H1 (cell line): ENCODE measurements around the gene MICU1. TPM values are rescaled to one million over a fixed set of nuclear protein-coding genes. Genes with fewer than 3 reads are reported as not detected.

Source experiments
- CTCF ChIA-PET: fragments of 300-600 bp; sonication (Branson Sonifier 250); formaldehyde crosslinking; loops from one replicate; lab custom pipeline; 2021; ENCODE audit not compliant: partially characterized antibody; lab: Charles Lee
- POLR2A ChIA-PET: fragments of 300-600 bp; sonication (Branson Sonifier 250); formaldehyde crosslinking; loops from one replicate; lab custom pipeline; 2021; ENCODE audit warnings: inconsistent platforms; ENCODE audit not compliant: partially characterized antibody; lab: Charles Lee
- DNase-seq, 2 experiments: peaks; one replicate each; pipeline versions ENCODE4 v3.0.0 to v3.0.0-alpha.2; 2010 to 2022; ENCODE audit warnings: low spot score in 2 of 2, low read depth in 1 of 2, mixed read lengths in 1 of 2
- FAIRE-seq: peaks from 2 replicates; lab custom pipeline; 2011; peaks lifted over from hg19 to GRCh38; lab: Jason Lieb, UNC
- H2AFZ ChIP-seq: 2 replicates; pipeline ENCODE4 v1.8.1; 2012; ENCODE audit warnings: low read length, inconsistent platforms
- H2AK5ac ChIP-seq: 2 replicates; pipeline ENCODE4 v1.6.1; 2013; ENCODE audit warnings: low read depth, low read length
- H2BK120ac ChIP-seq: replicated peaks from 2 replicates; pipeline ENCODE3; 2013; ENCODE audit warnings: low read depth, low read length, inconsistent platforms
- H2BK12ac ChIP-seq: 2 replicates; pipeline ENCODE4 v1.6.1; 2013; ENCODE audit warnings: low read depth, low read length
- H2BK15ac ChIP-seq: 2 replicates; pipeline ENCODE4 v1.6.1; 2013; ENCODE audit warnings: low read length
- H2BK20ac ChIP-seq: 2 replicates; pipeline ENCODE4 v1.6.1; 2013; ENCODE audit warnings: low read length
- H2BK5ac ChIP-seq: 2 replicates; pipeline ENCODE4 v1.6.1; 2013; ENCODE audit warnings: low read depth, low read length
- H3K14ac ChIP-seq: 2 replicates; pipeline ENCODE4 v1.6.1; 2013; ENCODE audit warnings: inconsistent platforms; ENCODE audit not compliant: insufficient read length
- H3K18ac ChIP-seq: 2 replicates; pipeline ENCODE4 v1.6.1; 2013; ENCODE audit warnings: low read length; ENCODE audit errors: extremely low read depth
- H3K23ac ChIP-seq: 2 replicates; pipeline ENCODE4 v1.6.1; 2013; ENCODE audit warnings: inconsistent platforms; ENCODE audit not compliant: insufficient read length
- H3K23me2 ChIP-seq: 2 replicates; pipeline ENCODE4 v1.6.1; 2013; ENCODE audit warnings: low read depth, low read length
- H3K27ac ChIP-seq: 2 replicates; pipeline ENCODE4 v1.6.1; 2011; ENCODE audit warnings: low read depth, low read length, inconsistent platforms
- H3K27me3 ChIP-seq, 4 experiments: replicated peaks in 1 of 4; 1 replicate in 1 of 4; 2 replicates in 3 of 4; pipeline versions ENCODE4 v1.6.1 to v1.8.1; 2011 to 2013; ENCODE audit warnings: low read length in 3 of 4, mild to moderate bottlenecking in 3 of 4, inconsistent platforms in 2 of 4, mixed read lengths in 2 of 4, moderate library complexity in 1 of 4; ENCODE audit not compliant: control insufficient read depth in 3 of 4, insufficient read depth in 3 of 4; ENCODE audit errors: extremely low read depth in 1 of 4
- H3K36me3 ChIP-seq, 4 experiments: 2 replicates each; pipeline versions ENCODE4 v1.6.1 to v1.8.1; 2011 to 2013; ENCODE audit warnings: mild to moderate bottlenecking in 4 of 4, low read length in 3 of 4, moderate library complexity in 2 of 4, control low read depth in 1 of 4, inconsistent platforms in 1 of 4; ENCODE audit not compliant: insufficient read depth in 4 of 4, control insufficient read depth in 2 of 4
- H3K4ac ChIP-seq: replicated peaks from 2 replicates; pipeline ENCODE3; 2013; ENCODE audit warnings: low read length, low read depth, mixed read lengths, inconsistent platforms; ENCODE audit not compliant: insufficient read length
- H3K4me1 ChIP-seq, 4 experiments: replicated peaks in 1 of 4; 1 replicate in 1 of 4; 2 replicates in 3 of 4; pipeline versions ENCODE4 v1.6.1 to v1.8.1; 2011 to 2013; ENCODE audit warnings: low read length in 3 of 4, inconsistent platforms in 2 of 4, mixed read lengths in 1 of 4; ENCODE audit not compliant: insufficient read depth in 4 of 4, control insufficient read depth in 3 of 4
- H3K4me2 ChIP-seq, 2 experiments: 2 replicates each; pipeline versions ENCODE4 v1.6.1 to v1.8.1; 2011 to 2013; ENCODE audit warnings: low read depth in 2 of 2, low read length in 2 of 2, control low read depth in 1 of 2, inconsistent platforms in 1 of 2, mild to moderate bottlenecking in 1 of 2; ENCODE audit not compliant: insufficient read depth in 1 of 2
- H3K4me3 ChIP-seq, 4 experiments: fragments of 200-600, 300-600 bp in 1 of 4; sonication (generic), shearing (Covaris generic), sonication (Bioruptor Twin) in 1 of 4; 2 replicates each; pipeline versions ENCODE4 v1.5.1 to v1.8.1; 2011 to 2016; ENCODE audit warnings: low read length in 4 of 4, low read depth in 3 of 4, control low read depth in 2 of 4, inconsistent platforms in 2 of 4, mild to moderate bottlenecking in 2 of 4, mixed read lengths in 1 of 4, moderate library complexity in 1 of 4; ENCODE audit not compliant: insufficient read depth in 2 of 4; ENCODE audit errors: extremely low read depth in 1 of 4
- H3K56ac ChIP-seq: replicated peaks from 2 replicates; pipeline ENCODE3; 2013; ENCODE audit warnings: low read depth, mild to moderate bottlenecking, mixed read lengths, low read length, inconsistent platforms; ENCODE audit not compliant: insufficient read length
- H3K79me1 ChIP-seq: 2 replicates; pipeline ENCODE4 v1.6.1; 2013; ENCODE audit warnings: low read depth, low read length, control low read depth
- H3K79me2 ChIP-seq, 2 experiments: 2 replicates each; pipeline versions ENCODE4 v1.6.1 to v1.8.1; 2012 to 2013; ENCODE audit warnings: low read length in 2 of 2, mild to moderate bottlenecking in 2 of 2, inconsistent platforms in 1 of 2; ENCODE audit not compliant: insufficient read depth in 2 of 2, control insufficient read depth in 1 of 2
- H3K9ac ChIP-seq, 4 experiments: replicated peaks in 1 of 4; 1 replicate in 1 of 4; 2 replicates in 3 of 4; pipeline versions ENCODE4 v1.6.1 to v1.8.1; 2011 to 2013; ENCODE audit warnings: low read depth in 3 of 4, low read length in 3 of 4, control low read depth in 2 of 4, mild to moderate bottlenecking in 2 of 4, moderate library complexity in 2 of 4, inconsistent platforms in 1 of 4; ENCODE audit errors: extremely low read depth in 1 of 4
- H3K9me3 ChIP-seq, 2 experiments: 2 replicates each; pipeline versions ENCODE4 v1.6.1 to v1.8.1; 2012 to 2013; ENCODE audit warnings: mild to moderate bottlenecking in 2 of 2, moderate library complexity in 2 of 2, control low read depth in 1 of 2, inconsistent platforms in 1 of 2, low read depth in 1 of 2, low read length in 1 of 2, mixed read lengths in 1 of 2; ENCODE audit not compliant: insufficient read depth in 2 of 2
- H4K20me1 ChIP-seq, 2 experiments: replicated peaks in 1 of 2; 2 replicates each; pipeline versions ENCODE3 to v1.8.1; 2011 to 2013; ENCODE audit warnings: inconsistent platforms in 2 of 2, low read length in 2 of 2, mild to moderate bottlenecking in 1 of 2; ENCODE audit not compliant: insufficient read depth in 2 of 2, control insufficient read depth in 1 of 2
- H4K5ac ChIP-seq: 2 replicates; pipeline ENCODE4 v1.6.1; 2013; ENCODE audit warnings: low read length, low read depth, mixed read lengths, inconsistent platforms; ENCODE audit not compliant: insufficient read length
- H4K8ac ChIP-seq: 2 replicates; pipeline ENCODE4 v1.8.0; 2013; ENCODE audit warnings: mild to moderate bottlenecking, moderate library complexity, low read length, inconsistent platforms; ENCODE audit not compliant: insufficient read depth; ENCODE audit errors: extremely low read depth
- H4K91ac ChIP-seq: replicated peaks from 2 replicates; pipeline ENCODE3; 2013; ENCODE audit warnings: low read length, mixed read lengths, inconsistent platforms; ENCODE audit not compliant: insufficient read length
- BRCA1 ChIP-seq: IDR thresholded peaks from 2 replicates; pipeline ENCODE4 v1.6.1; 2012; ENCODE audit warnings: low read depth, low read length, improper control_type of control experiment
- GABPA ChIP-seq: IDR thresholded peaks from 2 replicates; pipeline ENCODE4 v1.6.1; 2011; ENCODE audit warnings: mild to moderate bottlenecking, low read length, moderate library complexity, borderline replicate concordance; ENCODE audit not compliant: insufficient read depth
- KDM4A ChIP-seq: IDR thresholded peaks from one replicate; pipeline ENCODE4 v1.7.1; 2012; ENCODE audit warnings: low read depth, mild to moderate bottlenecking, moderate library complexity, low read length, inconsistent platforms; ENCODE audit not compliant: severe bottlenecking
- POLR2AphosphoS5 ChIP-seq: IDR thresholded peaks from 2 replicates; pipeline ENCODE4 v1.6.1; 2011; ENCODE audit warnings: low read depth, low read length
- POU5F1 ChIP-seq: IDR thresholded peaks from 2 replicates; pipeline ENCODE4 v1.6.1; 2011; ENCODE audit warnings: low read depth, mild to moderate bottlenecking, low read length, moderate library complexity
- SIN3A ChIP-seq, 2 experiments: IDR thresholded peaks in 1 of 2; conservative IDR thresholded peaks in 1 of 2; 2 replicates each; pipeline ENCODE4 v1.6.1; 2011 to 2012; ENCODE audit warnings: low read length in 2 of 2, improper control_type of control experiment in 1 of 2, low read depth in 1 of 2, mild to moderate bottlenecking in 1 of 2
- SP2 ChIP-seq: IDR thresholded peaks from 2 replicates; pipeline ENCODE4 v1.6.1; 2012; ENCODE audit warnings: mild to moderate bottlenecking, low read length, inconsistent platforms
- SP4 ChIP-seq: IDR thresholded peaks from 2 replicates; pipeline ENCODE4 v1.6.1; 2012; ENCODE audit warnings: low read length, inconsistent platforms
- TEAD4 ChIP-seq: IDR thresholded peaks from 2 replicates; pipeline ENCODE4 v1.6.1; 2012; ENCODE audit warnings: low read depth, low read length, inconsistent platforms, mixed read lengths
- USF2 ChIP-seq: IDR thresholded peaks from 2 replicates; pipeline ENCODE4 v1.6.1; 2011; ENCODE audit warnings: low read length, improper control_type of control experiment
- polyA plus RNA-seq, 7 experiments: library from polyadenylated mRNA; depleted of rRNA in 3 of 7; stranded (reverse) in 5 of 7; unstranded in 2 of 7; fragments of >200 nt in 5 of 7; fragments of 200-250 nt in 2 of 7; gene quantifications; 1 replicate in 5 of 7; 2 replicates in 1 of 7; 4 replicates in 1 of 7; pipeline versions ENCODE4 v1.2.1 to v1.2.3, GENCODE V29; 2011 to 2013; ENCODE audit warnings: missing spikeins in 2 of 7, mixed read lengths in 2 of 7
- total RNA-seq: library from RNA; stranded (reverse); fragmentation: NEBNext Ultra II Directional; extraction: Animal tissue kit (Norgen Biotek cat#: 25700); gene quantifications from 2 replicates; pipeline ENCODE4 v1.2.1, GENCODE V29; 2021
- TF ChIP-seq, protein P1 (sequence below), 3 experiments: IDR thresholded peaks; 1 replicate in 2 of 3; 2 replicates in 1 of 3; pipeline versions ENCODE4 v1.5.1 to v1.6.1; 2011; ENCODE audit warnings: low read length in 3 of 3, mild to moderate bottlenecking in 3 of 3, inconsistent platforms in 2 of 3, low read depth in 1 of 3, moderate library complexity in 1 of 3; ENCODE audit not compliant: insufficient read depth in 1 of 3; ENCODE audit errors: control extremely low read depth in 1 of 3

MICU1 gene
- total and polyA plus RNA-seq, 2 of the 8 experiments (the other 6 are each of a cell fraction or from before 2014, with no cell fraction given) = 18.0 to 36.7 TPM

GRCh38 chr10:72506474-72506873 lies 119.4 kb downstream of the MICU1 start:
- Histone ChIP-seq H3K9ac (no peak overlapping the region), H3K79me1 (no peaks in the 10 kb centered on the region), H2BK15ac (no peak overlapping the region), H3K23ac (no peak overlapping the region), H3K14ac (no peak overlapping the region), H3K23me2 (no peaks in the 10 kb centered on the region; the same call in 1 of the 2 replicates), H4K8ac (no peak overlapping the region), H4K20me1 (no peaks in the 10 kb centered on the region), H3K4ac (no peak overlapping the region), H4K91ac (no peak overlapping the region), H3K36me3 (no peaks in the 10 kb centered on the region; a peak in 1 of 8 replicates), H3K4me1 (no peaks in the 10 kb centered on the region), H3K4me2 (no peak overlapping the region), H3K4me3 (no peak overlapping the region), H3K9me3 (0 out of 4 replicates have a peak, but pooled peaks cover 0 to 4% of the 10 kb centered on the region in 2 experiments), H2BK20ac (no peak overlapping the region), H2BK5ac (no peak overlapping the region), H3K56ac (no peak overlapping the region), H2AFZ (no peak overlapping the region), H4K5ac (no peak overlapping the region), H3K27me3 (no peaks in the 10 kb centered on the region), H3K27ac (no peak overlapping the region), H2BK120ac (no peak overlapping the region), H2AK5ac (no peak overlapping the region), H3K18ac (no peak overlapping the region), H2BK12ac (no peak overlapping the region), H3K79me2 (no peaks in the 10 kb centered on the region)
- CTCF ChIA-PET = interaction anchor here (0.8 to 1.2 kb wide), 3 partner anchors 131 to 555 kb away, joined by 3 read pairs; no protein-coding TSS in a partner anchor
- POLR2A ChIA-PET = no interaction called here
- DNase-seq = no peak
- no peak for FAIRE-seq
- TF ChIP-seq SP2 (no peak), SIN3A (conservative IDR thresholded peaks at IDR 0.05 in 1 of 2, IDR thresholded peaks at IDR 0.05 in 1 of 2; ENCODE audit: low read depth in 1 of 2, low read length in 2 of 2) (no peak), POLR2AphosphoS5 (no peak), BRCA1 (no peak), TEAD4 (no peak), USF2 (no peak), SP4 (no peak), POU5F1 (no peak), KDM4A (no peak), GABPA (no peak)
- TF ChIP-seq, protein P1, sequence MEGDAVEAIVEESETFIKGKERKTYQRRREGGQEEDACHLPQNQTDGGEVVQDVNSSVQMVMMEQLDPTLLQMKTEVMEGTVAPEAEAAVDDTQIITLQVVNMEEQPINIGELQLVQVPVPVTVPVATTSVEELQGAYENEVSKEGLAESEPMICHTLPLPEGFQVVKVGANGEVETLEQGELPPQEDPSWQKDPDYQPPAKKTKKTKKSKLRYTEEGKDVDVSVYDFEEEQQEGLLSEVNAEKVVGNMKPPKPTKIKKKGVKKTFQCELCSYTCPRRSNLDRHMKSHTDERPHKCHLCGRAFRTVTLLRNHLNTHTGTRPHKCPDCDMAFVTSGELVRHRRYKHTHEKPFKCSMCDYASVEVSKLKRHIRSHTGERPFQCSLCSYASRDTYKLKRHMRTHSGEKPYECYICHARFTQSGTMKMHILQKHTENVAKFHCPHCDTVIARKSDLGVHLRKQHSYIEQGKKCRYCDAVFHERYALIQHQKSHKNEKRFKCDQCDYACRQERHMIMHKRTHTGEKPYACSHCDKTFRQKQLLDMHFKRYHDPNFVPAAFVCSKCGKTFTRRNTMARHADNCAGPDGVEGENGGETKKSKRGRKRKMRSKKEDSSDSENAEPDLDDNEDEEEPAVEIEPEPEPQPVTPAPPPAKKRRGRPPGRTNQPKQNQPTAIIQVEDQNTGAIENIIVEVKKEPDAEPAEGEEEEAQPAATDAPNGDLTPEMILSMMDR (IDR thresholded peaks at IDR 0.05; ENCODE audit: control extremely low read depth in 1 of 3, insufficient read depth in 1 of 3, low read depth in 1 of 3, low read length in 3 of 3) = no peak
